Caco-2 (cell line): ENCODE results near the gene STAT3. TPM values are rescaled to one million over a fixed set of nuclear protein-coding genes. Genes with fewer than 3 reads are reported as not detected.
"Not testable (repeated sequence)": the region's sequence is repeated elsewhere in the genome, so short reads cannot be mapped to it uniquely, and the experiment has no call there.

Experiments used
- BruUV-seq: library from RNA; stranded (reverse); fragments of 400-500 nt; replicated peaks from 2 replicates; lab custom pipeline; 2021; lab: Mats Ljungman, UMichigan
- CTCF ChIA-PET: fragments of 300-600 bp; sonication (Branson Sonifier 250); formaldehyde crosslinking; loops from one replicate; lab custom pipeline; 2022; ENCODE audit warnings: antibody characterized with exemption; lab: Charles Lee
- POLR2A ChIA-PET: fragments of 300-600 bp; sonication (Branson Sonifier 250); formaldehyde crosslinking; loops from one replicate; lab custom pipeline; 2022; ENCODE audit warnings: antibody characterized with exemption; lab: Charles Lee
- DNase-seq, 2 experiments: peaks; one replicate each; pipeline versions ENCODE4 v3.0.0 to v3.0.0-alpha.2; 2020 to 2022
- H3K27me3 ChIP-seq: replicated peaks from 2 replicates; pipeline ENCODE4 v1.6.0; 2011; ENCODE audit warnings: low read length; ENCODE audit not compliant: control insufficient read depth, insufficient read depth
- H3K36me3 ChIP-seq: 2 replicates; pipeline ENCODE4 v1.5.1; 2011; ENCODE audit warnings: low read length; ENCODE audit not compliant: control insufficient read depth, insufficient read depth
- H3K4me1 ChIP-seq: fragments of 250-450 bp; sonication (Bioruptor Pico); 2 replicates; pipeline ENCODE4 v1.5.1; 2020; ENCODE audit warnings: mild to moderate bottlenecking
- H3K4me3 ChIP-seq: 2 replicates; pipeline ENCODE4 v1.5.1; 2011; ENCODE audit warnings: low read depth, mild to moderate bottlenecking, control low read depth, low read length
- H3K9me3 ChIP-seq: fragments of 250-450 bp; sonication (Bioruptor Pico); 2 replicates; pipeline ENCODE4 v1.5.1; 2020; ENCODE audit warnings: mild to moderate bottlenecking, moderate library complexity
- H3K27ac Mint-ChIP-seq: one replicate; pipeline ENCODE4 v1.8.0; 2022; ENCODE audit warnings: mixed read lengths; ENCODE audit not compliant: unreplicated experiment
- H3K27me3 Mint-ChIP-seq: one replicate; pipeline ENCODE4 v1.8.0; 2022; ENCODE audit warnings: mixed read lengths; ENCODE audit not compliant: insufficient read depth, unreplicated experiment
- H3K36me3 Mint-ChIP-seq: one replicate; pipeline ENCODE4 v1.8.0; 2022; ENCODE audit warnings: mild to moderate bottlenecking, mixed read lengths; ENCODE audit not compliant: insufficient read depth, unreplicated experiment
- H3K4me1 Mint-ChIP-seq: one replicate; pipeline ENCODE4 v1.8.0; 2022; ENCODE audit warnings: low read depth, mixed read lengths; ENCODE audit not compliant: unreplicated experiment
- H3K4me3 Mint-ChIP-seq: one replicate; pipeline ENCODE4 v1.8.0; 2022; ENCODE audit warnings: mild to moderate bottlenecking, moderate library complexity, mixed read lengths; ENCODE audit not compliant: unreplicated experiment
- H3K9me3 Mint-ChIP-seq: one replicate; pipeline ENCODE4 v1.8.0; 2022; ENCODE audit warnings: mixed read lengths; ENCODE audit not compliant: unreplicated experiment
- intact Hi-C: fragments of 100-400 bp; cut with micrococcal nuclease; formaldehyde crosslinking; loops from one replicate; pipeline ENCODE4 v1.10.0; 2022; ENCODE audit not compliant: unreplicated experiment
- total RNA-seq: library from RNA; stranded (reverse); gene quantifications from 2 replicates; pipeline ENCODE4 v1.2.3, GENCODE V29; 2022
- TF ChIP-seq, protein P1 (sequence below), 2 experiments: fragments of 200-600 bp in 1 of 2; IDR thresholded peaks; 1 replicate in 1 of 2; 2 replicates in 1 of 2; pipeline versions ENCODE4 v1.5.1 to v1.8.0; 2011 to 2022; ENCODE audit warnings: antibody characterized with exemption in 1 of 2, control low read depth in 1 of 2, inconsistent platforms in 1 of 2, low read depth in 1 of 2, low read length in 1 of 2, mild to moderate bottlenecking in 1 of 2, moderate library complexity in 1 of 2; ENCODE audit not compliant: insufficient read depth in 1 of 2, severe bottlenecking in 1 of 2, unreplicated experiment in 1 of 2

STAT3 gene
- total RNA-seq, 1 experiment from 2014 or later: 73.7 TPM

- no peaks in the 10 kb centered on the region for H3K27me3 Mint-ChIP-seq
- H3K4me3 ChIP-seq: no peak overlapping the region
- peaks cover 7% of the 10 kb centered on the region; the same call in 1 of the 2 replicates for H3K4me1 ChIP-seq
- no peaks in the 10 kb centered on the region for H3K36me3 ChIP-seq
- TF ChIP-seq, protein P1, sequence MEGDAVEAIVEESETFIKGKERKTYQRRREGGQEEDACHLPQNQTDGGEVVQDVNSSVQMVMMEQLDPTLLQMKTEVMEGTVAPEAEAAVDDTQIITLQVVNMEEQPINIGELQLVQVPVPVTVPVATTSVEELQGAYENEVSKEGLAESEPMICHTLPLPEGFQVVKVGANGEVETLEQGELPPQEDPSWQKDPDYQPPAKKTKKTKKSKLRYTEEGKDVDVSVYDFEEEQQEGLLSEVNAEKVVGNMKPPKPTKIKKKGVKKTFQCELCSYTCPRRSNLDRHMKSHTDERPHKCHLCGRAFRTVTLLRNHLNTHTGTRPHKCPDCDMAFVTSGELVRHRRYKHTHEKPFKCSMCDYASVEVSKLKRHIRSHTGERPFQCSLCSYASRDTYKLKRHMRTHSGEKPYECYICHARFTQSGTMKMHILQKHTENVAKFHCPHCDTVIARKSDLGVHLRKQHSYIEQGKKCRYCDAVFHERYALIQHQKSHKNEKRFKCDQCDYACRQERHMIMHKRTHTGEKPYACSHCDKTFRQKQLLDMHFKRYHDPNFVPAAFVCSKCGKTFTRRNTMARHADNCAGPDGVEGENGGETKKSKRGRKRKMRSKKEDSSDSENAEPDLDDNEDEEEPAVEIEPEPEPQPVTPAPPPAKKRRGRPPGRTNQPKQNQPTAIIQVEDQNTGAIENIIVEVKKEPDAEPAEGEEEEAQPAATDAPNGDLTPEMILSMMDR (IDR thresholded peaks at IDR 0.05; ENCODE audit: insufficient read depth in 1 of 2, low read depth in 1 of 2, low read length in 1 of 2, severe bottlenecking in 1 of 2, unreplicated experiment in 1 of 2): no peak
- POLR2A ChIA-PET: no interaction called here
- H3K9me3 Mint-ChIP-seq: no peaks in the 10 kb centered on the region
- intact Hi-C loops: no loop called here
- no TSS peak for BruUV-seq
- peaks cover 7% of the 10 kb centered on the region for H3K4me1 Mint-ChIP-seq
- no peak overlapping the region for H3K27ac Mint-ChIP-seq
- CTCF ChIA-PET: interaction anchor here (1.3 kb wide), 1 partner anchor 46 kb away, joined by 3 read pairs; no protein-coding TSS in a partner anchor
- H3K36me3 Mint-ChIP-seq: no peaks in the 10 kb centered on the region
- DNase-seq: no peak
- H3K27me3 ChIP-seq: no peaks in the 10 kb centered on the region
- no peaks in the 10 kb centered on the region for H3K9me3 ChIP-seq
- no peak overlapping the region for H3K4me3 Mint-ChIP-seq
These were observed 120.0 kb downstream of the STAT3 start for GRCh38 chr17:42268236-42268635.

- Histone ChIP-seq H3K27me3 (no peaks in the 10 kb centered on the region), H3K9me3 (no peaks in the 10 kb centered on the region), H3K4me3 (no peak overlapping the region), H3K36me3 (no peaks in the 10 kb centered on the region), H3K4me1 (peaks cover 7% of the 10 kb centered on the region; the same call in 1 of the 2 replicates)
- BruUV-seq: no TSS peak
- ChIA-PET POLR2A (no interaction called here), CTCF (no interaction called here)
- no peaks in the 10 kb centered on the region for H3K36me3 Mint-ChIP-seq
- no peak overlapping the region for H3K4me3 Mint-ChIP-seq
- DNase-seq: no peak
- H3K9me3 Mint-ChIP-seq: no peaks in the 10 kb centered on the region
- no peak overlapping the region for H3K27ac Mint-ChIP-seq
- intact Hi-C loops: no loop called here
- TF ChIP-seq, protein P1 (IDR thresholded peaks at IDR 0.05; ENCODE audit: insufficient read depth in 1 of 2, low read depth in 1 of 2, low read length in 1 of 2, severe bottlenecking in 1 of 2, unreplicated experiment in 1 of 2): no peak
- no peaks in the 10 kb centered on the region for H3K27me3 Mint-ChIP-seq
- H3K4me1 Mint-ChIP-seq: peaks cover 7% of the 10 kb centered on the region
These were observed 121.1 kb downstream of the STAT3 start for GRCh38 chr17:42266918-42267766.

DNA sequence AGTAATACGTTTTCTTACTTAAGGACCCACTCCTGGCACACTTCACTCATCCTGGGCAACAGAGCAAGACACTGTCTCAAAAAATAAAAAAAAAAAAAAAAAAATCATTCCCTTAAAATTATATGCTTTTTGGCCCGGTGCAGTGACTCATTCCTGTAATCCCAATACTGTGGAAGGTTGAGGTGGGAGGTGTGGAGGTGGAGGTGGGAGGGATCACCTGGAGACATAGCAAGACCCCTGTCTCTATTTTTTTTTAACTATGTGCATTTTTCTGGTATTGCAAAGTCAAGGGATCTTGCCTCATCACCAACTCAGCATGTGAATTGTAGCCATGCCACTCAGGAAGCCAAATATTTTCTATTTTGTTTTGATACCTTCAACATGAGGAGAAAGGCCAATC, 121.8 kb downstream of the STAT3 start:
- DNase-seq: no peak
- H3K4me3 Mint-ChIP-seq: no peak overlapping the region
- TF ChIP-seq, protein P1 (IDR thresholded peaks at IDR 0.05; ENCODE audit: insufficient read depth in 1 of 2, low read depth in 1 of 2, low read length in 1 of 2, severe bottlenecking in 1 of 2, unreplicated experiment in 1 of 2): no peak
- H3K27ac Mint-ChIP-seq: no peak overlapping the region
- H3K9me3 Mint-ChIP-seq: no peaks in the 10 kb centered on the region
- H3K27me3 ChIP-seq: no peaks in the 10 kb centered on the region
- no peak overlapping the region for H3K4me3 ChIP-seq
- BruUV-seq: no TSS peak
- H3K36me3 ChIP-seq: no peaks in the 10 kb centered on the region
- H3K4me1 ChIP-seq: peaks cover 7% of the 10 kb centered on the region; the same call in 1 of the 2 replicates
- intact Hi-C loops: no loop called here
- no peaks in the 10 kb centered on the region for H3K27me3 Mint-ChIP-seq
- no peaks in the 10 kb centered on the region for H3K36me3 Mint-ChIP-seq
- no peaks in the 10 kb centered on the region for H3K9me3 ChIP-seq
- POLR2A ChIA-PET: no interaction called here
- CTCF ChIA-PET: no interaction called here
- peaks cover 7% of the 10 kb centered on the region for H3K4me1 Mint-ChIP-seq

- H3K36me3 ChIP-seq, H3K9me3 Mint-ChIP-seq, intact Hi-C loops, DNase-seq, H3K4me3 ChIP-seq, H3K27ac Mint-ChIP-seq, H3K27me3 Mint-ChIP-seq, BruUV-seq, H3K36me3 Mint-ChIP-seq, H3K4me1 ChIP-seq, H3K27me3 ChIP-seq, H3K4me1 Mint-ChIP-seq, H3K4me3 Mint-ChIP-seq, POLR2A ChIA-PET, H3K9me3 ChIP-seq, CTCF ChIA-PET: not testable (repeated sequence)
These were observed 123.9 kb downstream of the STAT3 start for GRCh38 chr17:42264366-42264765.
